Measurements from ENCODE around the gene ZHX3.

The ZHX3 gene

DNA sequence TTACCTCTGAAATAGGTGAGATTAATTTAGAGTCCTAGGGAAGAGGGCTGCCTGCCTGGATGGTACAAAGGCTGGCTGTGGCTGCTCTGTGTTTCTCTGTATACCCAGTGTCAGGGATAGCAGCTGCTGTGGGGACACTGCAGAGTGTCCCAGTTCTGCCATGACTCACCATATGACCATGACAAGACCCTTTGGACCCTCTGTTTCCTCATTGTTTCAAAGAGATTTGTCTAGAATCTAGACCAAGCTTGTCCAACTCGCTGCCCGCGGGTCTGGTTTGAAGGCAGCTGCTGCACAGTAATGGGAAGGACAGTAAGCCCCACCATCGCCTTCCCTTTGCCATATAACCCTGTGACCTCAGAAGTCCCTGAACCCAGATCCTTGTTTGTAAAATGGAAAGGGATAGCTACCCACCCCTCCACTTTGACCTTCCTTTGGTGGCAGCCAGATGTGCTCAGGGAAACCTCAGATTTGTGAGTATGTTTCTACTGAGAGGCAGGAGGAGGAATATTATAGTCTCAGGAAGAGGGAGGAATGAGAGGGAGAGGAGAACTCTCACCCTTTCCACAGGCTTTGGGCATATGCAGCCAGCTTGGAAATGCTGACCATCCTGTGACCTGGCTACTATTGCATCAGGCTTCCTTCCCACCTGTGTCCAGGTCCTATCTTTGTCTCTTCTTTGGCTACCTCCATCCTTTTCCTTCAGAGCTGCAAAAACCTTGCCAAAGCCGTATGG, 166.2 kb downstream of the ZHX3 start:
- H3K27ac ChIP-seq, result peak overlapping the region; percentile 15; the same call in 1 of the 2 replicates
- DNase-seq (ENCODE audit: low spot score), result no peak
- ChIA-PET POLR2A (ENCODE audit: low non-redundant PET) (no interaction called here), CTCF (interaction anchor here (1.1 to 3.5 kb wide), 4 partner anchors 9 to 189 kb away, joined by 5 to 12 read pairs (median 7); partner anchors contain the start of gene LPIN3)
- TF ChIP-seq, protein P1, sequence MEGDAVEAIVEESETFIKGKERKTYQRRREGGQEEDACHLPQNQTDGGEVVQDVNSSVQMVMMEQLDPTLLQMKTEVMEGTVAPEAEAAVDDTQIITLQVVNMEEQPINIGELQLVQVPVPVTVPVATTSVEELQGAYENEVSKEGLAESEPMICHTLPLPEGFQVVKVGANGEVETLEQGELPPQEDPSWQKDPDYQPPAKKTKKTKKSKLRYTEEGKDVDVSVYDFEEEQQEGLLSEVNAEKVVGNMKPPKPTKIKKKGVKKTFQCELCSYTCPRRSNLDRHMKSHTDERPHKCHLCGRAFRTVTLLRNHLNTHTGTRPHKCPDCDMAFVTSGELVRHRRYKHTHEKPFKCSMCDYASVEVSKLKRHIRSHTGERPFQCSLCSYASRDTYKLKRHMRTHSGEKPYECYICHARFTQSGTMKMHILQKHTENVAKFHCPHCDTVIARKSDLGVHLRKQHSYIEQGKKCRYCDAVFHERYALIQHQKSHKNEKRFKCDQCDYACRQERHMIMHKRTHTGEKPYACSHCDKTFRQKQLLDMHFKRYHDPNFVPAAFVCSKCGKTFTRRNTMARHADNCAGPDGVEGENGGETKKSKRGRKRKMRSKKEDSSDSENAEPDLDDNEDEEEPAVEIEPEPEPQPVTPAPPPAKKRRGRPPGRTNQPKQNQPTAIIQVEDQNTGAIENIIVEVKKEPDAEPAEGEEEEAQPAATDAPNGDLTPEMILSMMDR (conservative IDR thresholded peaks at IDR 0.05; ENCODE audit: low read depth), result no peak

DNA sequence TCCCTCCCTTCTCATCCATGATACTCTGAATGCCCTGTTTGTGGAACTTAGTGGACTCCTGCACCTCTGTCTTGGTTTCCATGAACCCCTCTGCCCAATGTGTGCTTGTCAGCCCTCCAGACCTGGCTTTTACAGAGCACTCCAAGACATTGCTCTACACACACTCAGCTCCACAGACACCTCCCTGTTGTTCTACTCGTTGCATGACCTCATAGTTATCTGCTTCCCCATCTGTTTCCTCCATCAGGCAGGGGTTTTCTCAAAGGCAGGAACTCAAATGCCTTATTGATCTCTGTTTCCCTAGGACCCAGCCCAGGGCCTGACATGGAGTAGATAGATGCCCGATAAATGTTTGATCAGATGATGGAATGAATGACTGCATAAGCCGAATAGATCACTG, 166.9 kb downstream of the ZHX3 start:
- TF ChIP-seq, protein P1 (conservative IDR thresholded peaks at IDR 0.05; ENCODE audit: low read depth), result no peak
- no peak for DNase-seq (ENCODE audit: low spot score)
- H3K27ac ChIP-seq, result peak overlapping the region; percentile 24
- POLR2A ChIA-PET (ENCODE audit: low non-redundant PET), result no interaction called here
- CTCF ChIA-PET, result interaction anchor here (2.1 to 3.5 kb wide), 2 partner anchors 22 to 190 kb away, joined by 6 to 12 read pairs; partner anchors contain the start of gene LPIN3

DNA sequence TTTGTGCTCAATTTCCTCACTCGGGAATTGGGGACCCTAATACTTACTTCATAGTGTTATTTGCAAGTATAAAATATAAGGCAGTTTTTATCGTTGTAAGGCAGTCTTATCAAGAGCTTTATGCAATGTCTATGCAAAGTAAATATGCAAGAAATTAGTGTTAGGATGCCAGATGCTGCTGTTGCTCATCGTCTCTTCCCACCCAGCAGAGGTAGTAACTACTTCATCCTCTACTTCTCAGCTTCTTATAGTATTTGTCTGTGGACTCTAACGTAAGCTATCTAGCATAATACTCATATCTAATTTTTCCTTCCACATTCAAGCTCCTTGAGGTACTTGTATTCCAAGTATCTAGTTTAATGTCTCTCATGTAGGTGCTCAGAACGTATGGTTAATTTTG, 168.6 kb downstream of the ZHX3 start:
- TF ChIP-seq, protein P1 (conservative IDR thresholded peaks at IDR 0.05; ENCODE audit: low read depth), result no peak
- ChIA-PET CTCF (interaction anchor here (0.6 to 3.5 kb wide), 3 partner anchors 14 to 24 kb away, joined by 3 to 12 read pairs (median 4); no protein-coding TSS in a partner anchor), POLR2A (ENCODE audit: low non-redundant PET) (no interaction called here)
- no peak for DNase-seq (ENCODE audit: low spot score)
- no peak overlapping the region for H3K27ac ChIP-seq

DNA sequence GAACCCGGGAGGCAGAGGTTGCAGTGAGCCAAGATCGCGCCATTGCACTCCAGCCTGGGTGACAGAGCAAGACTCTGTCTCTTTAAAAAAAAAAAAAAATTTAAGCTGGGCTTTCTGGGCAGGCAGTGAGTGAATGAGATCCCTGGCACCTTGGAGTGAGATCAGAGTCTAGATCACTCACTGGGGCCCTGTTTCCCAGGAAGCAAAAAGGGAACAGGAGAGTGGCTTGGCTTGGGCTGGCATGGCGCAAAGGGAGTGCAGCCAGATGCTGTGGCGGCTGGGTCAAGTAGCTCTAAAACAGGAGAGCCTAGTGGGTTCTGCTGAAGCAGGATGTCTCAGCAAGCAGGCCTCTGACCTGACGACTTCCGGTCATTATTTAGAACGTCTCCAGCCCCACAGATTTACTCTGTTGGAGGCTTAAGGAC, 169.8 kb downstream of the ZHX3 start:
- TF ChIP-seq, protein P1 (conservative IDR thresholded peaks at IDR 0.05; ENCODE audit: low read depth), result no peak
- H3K27ac ChIP-seq, result peak overlapping the region; percentile 26
- CTCF ChIA-PET, result interaction anchor here (0.6 kb wide), 2 partner anchors 9 to 37 kb away, joined by 3 read pairs; no protein-coding TSS in a partner anchor
- POLR2A ChIA-PET (ENCODE audit: low non-redundant PET), result no interaction called here
- no peak for DNase-seq (ENCODE audit: low spot score)

DNA sequence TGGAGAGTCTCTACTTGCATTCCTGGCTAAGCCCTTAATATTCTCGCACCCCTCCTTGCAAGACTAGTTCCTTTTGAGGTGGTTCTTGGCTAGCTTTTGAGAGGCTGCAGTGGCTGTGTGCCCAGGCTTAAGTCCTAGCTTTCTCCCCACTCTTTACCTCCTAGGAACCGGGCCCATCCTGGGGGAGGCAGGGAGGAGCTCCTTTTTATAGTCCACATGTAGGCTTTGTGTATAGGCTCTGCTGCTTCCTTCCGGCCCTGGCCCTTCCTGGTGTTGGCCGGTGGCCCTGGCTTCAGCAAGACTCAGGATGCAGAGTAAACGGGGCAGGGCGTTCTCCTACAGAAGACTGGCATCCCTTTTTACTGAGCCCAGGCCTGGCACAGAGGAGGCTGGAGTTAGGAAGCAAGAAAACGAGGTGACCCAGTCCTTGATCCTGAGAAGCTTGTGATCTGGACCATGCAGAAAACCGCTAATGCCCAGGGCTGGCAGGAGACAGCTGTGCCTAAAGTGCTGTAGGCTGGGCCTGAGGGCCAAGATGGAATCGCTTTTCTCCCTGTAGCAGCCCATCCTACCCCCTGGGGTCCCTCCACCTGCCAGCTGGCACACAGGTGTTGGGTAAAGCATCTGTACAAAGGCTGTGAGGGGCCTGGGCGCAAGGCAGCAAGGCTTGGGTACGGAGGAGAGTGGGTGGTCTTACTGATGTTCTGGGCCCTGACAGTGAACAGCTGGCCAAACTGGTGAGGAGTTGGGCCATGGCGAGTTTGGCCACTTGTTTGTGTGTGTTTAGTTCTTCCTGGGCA, 171.5 kb downstream of the ZHX3 start:
- no peak for DNase-seq (ENCODE audit: low spot score)
- TF ChIP-seq, protein P1 (conservative IDR thresholded peaks at IDR 0.05; ENCODE audit: low read depth), result no peak
- ChIA-PET CTCF (interaction anchor here (0.9 to 1.0 kb wide), 3 partner anchors 11 to 27 kb away, joined by 4 read pairs; no protein-coding TSS in a partner anchor), POLR2A (ENCODE audit: low non-redundant PET) (interaction anchor here (1.0 kb wide), 1 partner anchor 14 kb away, joined by 3 read pairs; no protein-coding TSS in a partner anchor)
- H3K27ac ChIP-seq, result peak overlapping the region; percentile 30

DNA sequence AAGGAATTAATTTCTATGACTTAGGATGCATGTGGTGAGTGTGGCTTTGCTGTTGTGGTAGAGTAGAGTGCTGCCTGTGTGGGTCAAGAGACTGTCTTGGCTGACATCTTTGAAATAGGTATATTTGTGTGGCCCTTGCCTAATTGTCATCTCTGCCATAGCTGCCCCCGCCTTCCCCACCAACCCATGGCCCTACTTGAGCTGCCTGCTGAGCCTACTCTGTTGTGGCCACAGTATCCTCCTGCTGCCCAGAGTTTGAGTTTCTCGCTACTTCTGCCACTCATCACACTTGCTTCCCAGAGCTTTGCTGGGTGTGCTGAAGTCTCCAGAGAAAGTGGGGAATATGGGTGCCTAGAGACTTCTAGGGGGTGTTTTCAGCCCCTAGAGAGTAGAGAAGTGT, 172.2 kb downstream of the ZHX3 start:
- TF ChIP-seq, protein P1 (conservative IDR thresholded peaks at IDR 0.05; ENCODE audit: low read depth), result no peak
- H3K27ac ChIP-seq, result peak overlapping the region; percentile 30; the same call in 1 of the 2 replicates
- ChIA-PET POLR2A (ENCODE audit: low non-redundant PET) (interaction anchor here (1.0 kb wide), 1 partner anchor 15 kb away, joined by 3 read pairs; no protein-coding TSS in a partner anchor), CTCF (interaction anchor here (0.9 kb wide), 1 partner anchor 10 kb away, joined by 4 read pairs; no protein-coding TSS in a partner anchor)
- no peak for DNase-seq (ENCODE audit: low spot score)
